Measurements from ENCODE around the gene CECR2.

CECR2 gene

GRCh38 chr22:17436981-17437412 lies 67.7 kb downstream of the CECR2 start:
- no peaks in the 10 kb centered on the region for H3K27me3 ChIP-seq (ENCODE audit: control insufficient read depth in 2 of 2, insufficient read depth in 2 of 2, low read length in 2 of 2)
- no peak overlapping the region for H3K4me3 ChIP-seq (ENCODE audit: low read length in 2 of 2)
- no peak overlapping the region for H3K9ac ChIP-seq (ENCODE audit: low read depth in 1 of 2, low read length in 2 of 2)
- H3K36me3 ChIP-seq (ENCODE audit: control insufficient read depth in 2 of 2, insufficient read depth in 2 of 2, low read length in 2 of 2), result no peaks in the 10 kb centered on the region
- no peaks in the 10 kb centered on the region for H3K9me3 ChIP-seq (ENCODE audit: control insufficient read depth in 2 of 2, low read length in 2 of 2)
- H3K27ac ChIP-seq (ENCODE audit: low read depth in 2 of 2, low read length in 2 of 2), result no peak overlapping the region
- no peaks in the 10 kb centered on the region for H3K4me1 ChIP-seq (ENCODE audit: control insufficient read depth in 2 of 2, insufficient read depth in 2 of 2, low read length in 2 of 2)

DNA sequence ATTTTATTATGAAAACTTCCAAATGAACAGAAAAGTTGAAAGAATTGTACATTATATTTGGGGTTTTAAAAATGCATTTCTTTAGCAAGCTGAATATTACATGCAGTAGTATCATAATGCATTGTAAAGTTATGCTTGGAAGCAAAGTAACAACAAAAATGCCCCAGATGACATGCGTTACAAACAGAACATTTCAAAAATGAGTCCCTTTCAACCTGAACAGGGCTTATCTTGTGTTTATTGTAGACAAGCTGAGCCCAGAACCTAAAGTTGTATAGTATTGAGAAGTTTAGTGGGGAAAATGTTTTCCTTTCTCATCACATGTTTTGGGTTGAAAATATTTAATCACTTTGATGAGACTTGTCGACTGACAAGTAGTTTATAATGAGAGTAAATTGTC lies 68.8 kb downstream of the CECR2 start:
- Histone ChIP-seq H3K36me3 (ENCODE audit: control insufficient read depth in 2 of 2, insufficient read depth in 2 of 2, low read length in 2 of 2) (no peaks in the 10 kb centered on the region), H3K9ac (ENCODE audit: low read depth in 1 of 2, low read length in 2 of 2) (no peak overlapping the region), H3K9me3 (ENCODE audit: control insufficient read depth in 2 of 2, low read length in 2 of 2) (no peaks in the 10 kb centered on the region), H3K27ac (ENCODE audit: low read depth in 2 of 2, low read length in 2 of 2) (no peak overlapping the region), H3K4me1 (ENCODE audit: control insufficient read depth in 2 of 2, insufficient read depth in 2 of 2, low read length in 2 of 2) (no peaks in the 10 kb centered on the region), H3K4me3 (ENCODE audit: low read length in 2 of 2) (no peak overlapping the region), H3K27me3 (ENCODE audit: control insufficient read depth in 2 of 2, insufficient read depth in 2 of 2, low read length in 2 of 2) (no peaks in the 10 kb centered on the region)

DNA sequence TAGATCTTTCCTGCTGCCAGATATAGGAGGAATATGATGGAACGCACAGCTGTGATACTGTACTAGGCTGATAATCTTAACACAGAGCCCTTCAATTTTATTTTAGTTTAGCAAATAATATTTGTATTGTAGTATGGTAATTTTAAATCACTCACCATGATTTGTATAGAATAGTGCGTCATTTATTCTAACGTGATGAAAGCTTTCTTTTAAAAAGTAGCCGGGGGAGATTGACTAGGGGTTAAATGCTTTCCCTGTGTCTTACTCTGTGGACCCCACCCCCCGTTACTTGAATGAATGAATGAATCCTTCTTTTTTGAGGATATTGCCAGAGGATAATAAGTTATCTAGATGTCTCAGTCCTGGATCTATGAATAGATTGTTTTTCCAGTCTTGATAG lies 72.1 kb downstream of the CECR2 start:
- no peaks in the 10 kb centered on the region for H3K27me3 ChIP-seq (ENCODE audit: control insufficient read depth in 2 of 2, insufficient read depth in 2 of 2, low read length in 2 of 2)
- H3K9me3 ChIP-seq (ENCODE audit: control insufficient read depth in 2 of 2, low read length in 2 of 2), result no peaks in the 10 kb centered on the region
- H3K36me3 ChIP-seq (ENCODE audit: control insufficient read depth in 2 of 2, insufficient read depth in 2 of 2, low read length in 2 of 2), result no peaks in the 10 kb centered on the region
- H3K4me1 ChIP-seq (ENCODE audit: control insufficient read depth in 2 of 2, insufficient read depth in 2 of 2, low read length in 2 of 2), result no peaks in the 10 kb centered on the region
- no peak overlapping the region for H3K4me3 ChIP-seq (ENCODE audit: low read length in 2 of 2)
- no peak overlapping the region for H3K27ac ChIP-seq (ENCODE audit: low read depth in 2 of 2, low read length in 2 of 2)
- H3K9ac ChIP-seq (ENCODE audit: low read depth in 1 of 2, low read length in 2 of 2), result no peak overlapping the region

DNA sequence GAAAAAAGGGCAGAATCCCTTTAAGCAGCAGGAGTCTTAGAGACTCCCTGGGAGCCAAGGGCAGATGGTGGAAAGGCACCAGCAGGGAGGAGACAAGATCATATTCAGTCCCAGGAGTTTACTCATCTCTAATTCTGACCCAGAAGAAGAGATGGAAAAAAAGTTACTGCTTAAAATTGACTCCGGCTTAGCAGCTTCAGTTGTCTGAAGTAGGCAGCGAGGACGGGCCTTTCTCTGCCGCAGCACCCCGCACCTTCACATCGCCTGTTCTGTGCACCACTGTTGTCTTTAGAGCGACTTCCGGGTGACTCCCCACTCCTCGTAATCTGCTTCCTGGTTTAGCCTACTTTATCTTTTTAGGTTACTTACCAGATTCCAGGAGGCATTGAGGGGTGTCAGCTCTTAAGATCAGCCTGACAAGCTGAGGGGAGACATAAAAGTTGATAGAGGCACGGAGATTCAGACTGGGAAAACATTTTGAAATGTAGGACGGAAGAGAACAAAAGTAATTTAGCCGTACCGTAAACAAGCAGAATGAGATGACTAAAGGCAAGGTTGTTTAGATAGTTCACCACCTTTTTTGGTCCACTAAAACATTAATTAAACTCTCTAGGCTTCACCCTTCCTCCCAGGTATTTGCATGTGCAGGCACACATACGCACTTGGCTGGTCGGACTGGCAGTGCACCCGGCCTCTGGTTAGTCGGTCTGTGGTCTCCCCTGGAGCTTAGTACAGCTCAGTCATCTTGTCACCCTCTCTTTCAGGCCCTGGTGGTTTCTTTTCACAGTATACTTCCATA lies 74.3 kb downstream of the CECR2 start:
- H3K4me3 ChIP-seq (ENCODE audit: low read length in 2 of 2), result no peak overlapping the region
- H3K36me3 ChIP-seq (ENCODE audit: control insufficient read depth in 2 of 2, insufficient read depth in 2 of 2, low read length in 2 of 2), result no peaks in the 10 kb centered on the region
- H3K9ac ChIP-seq (ENCODE audit: low read depth in 1 of 2, low read length in 2 of 2), result no peak overlapping the region
- H3K4me1 ChIP-seq (ENCODE audit: control insufficient read depth in 2 of 2, insufficient read depth in 2 of 2, low read length in 2 of 2), result no peaks in the 10 kb centered on the region
- H3K27me3 ChIP-seq (ENCODE audit: control insufficient read depth in 2 of 2, insufficient read depth in 2 of 2, low read length in 2 of 2), result no peaks in the 10 kb centered on the region
- H3K9me3 ChIP-seq (ENCODE audit: control insufficient read depth in 2 of 2, low read length in 2 of 2), result no peaks in the 10 kb centered on the region
- no peak overlapping the region for H3K27ac ChIP-seq (ENCODE audit: low read depth in 2 of 2, low read length in 2 of 2)

DNA sequence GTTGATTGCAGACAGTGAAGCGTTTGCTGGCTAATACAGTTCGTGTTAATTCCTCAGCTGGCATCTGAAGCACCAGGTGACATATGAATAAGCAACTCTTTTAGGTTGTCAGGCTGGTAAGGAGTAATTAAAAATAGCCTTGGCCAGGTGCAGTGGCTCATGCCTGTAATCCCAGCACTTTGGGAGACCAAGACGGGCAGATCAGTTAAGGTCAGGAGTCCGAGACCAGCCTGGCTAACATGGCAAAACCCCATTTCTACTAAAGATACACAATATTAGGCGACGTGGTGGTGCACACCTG lies 74.9 kb downstream of the CECR2 start:
- no peak overlapping the region for H3K4me3 ChIP-seq (ENCODE audit: low read length in 2 of 2)

GRCh38 chr22:17446698-17447097 lies 77.4 kb downstream of the CECR2 start:
- Histone ChIP-seq H3K36me3 (ENCODE audit: control insufficient read depth in 2 of 2, insufficient read depth in 2 of 2, low read length in 2 of 2) (no peaks in the 10 kb centered on the region), H3K9ac (ENCODE audit: low read depth in 1 of 2, low read length in 2 of 2) (no peak overlapping the region), H3K9me3 (ENCODE audit: control insufficient read depth in 2 of 2, low read length in 2 of 2) (no peaks in the 10 kb centered on the region), H3K27me3 (ENCODE audit: control insufficient read depth in 2 of 2, insufficient read depth in 2 of 2, low read length in 2 of 2) (no peaks in the 10 kb centered on the region), H3K27ac (ENCODE audit: low read depth in 2 of 2, low read length in 2 of 2) (no peak overlapping the region), H3K4me3 (ENCODE audit: low read length in 2 of 2) (no peak overlapping the region), H3K4me1 (ENCODE audit: control insufficient read depth in 2 of 2, insufficient read depth in 2 of 2, low read length in 2 of 2) (no peaks in the 10 kb centered on the region)

More for the DNA sequence above, 74.9 kb downstream of the CECR2 start:
- H3K36me3 ChIP-seq (ENCODE audit: control insufficient read depth in 2 of 2, insufficient read depth in 2 of 2, low read length in 2 of 2), result no peaks in the 10 kb centered on the region
- H3K27ac ChIP-seq (ENCODE audit: low read depth in 2 of 2, low read length in 2 of 2), result no peak overlapping the region
- H3K9ac ChIP-seq (ENCODE audit: low read depth in 1 of 2, low read length in 2 of 2), result no peak overlapping the region
- H3K27me3 ChIP-seq (ENCODE audit: control insufficient read depth in 2 of 2, insufficient read depth in 2 of 2, low read length in 2 of 2), result no peaks in the 10 kb centered on the region
- no peaks in the 10 kb centered on the region for H3K4me1 ChIP-seq (ENCODE audit: control insufficient read depth in 2 of 2, insufficient read depth in 2 of 2, low read length in 2 of 2)
- H3K9me3 ChIP-seq (ENCODE audit: control insufficient read depth in 2 of 2, low read length in 2 of 2), result no peaks in the 10 kb centered on the region

GRCh38 chr22:17451316-17451715 lies 82.1 kb downstream of the CECR2 start:
- no peaks in the 10 kb centered on the region for H3K27me3 ChIP-seq (ENCODE audit: control insufficient read depth in 2 of 2, insufficient read depth in 2 of 2, low read length in 2 of 2)
- H3K36me3 ChIP-seq (ENCODE audit: control insufficient read depth in 2 of 2, insufficient read depth in 2 of 2, low read length in 2 of 2), result no peaks in the 10 kb centered on the region
- H3K9ac ChIP-seq (ENCODE audit: low read depth in 1 of 2, low read length in 2 of 2), result no peak overlapping the region
- H3K4me1 ChIP-seq (ENCODE audit: control insufficient read depth in 2 of 2, insufficient read depth in 2 of 2, low read length in 2 of 2), result no peaks in the 10 kb centered on the region
- no peak overlapping the region for H3K4me3 ChIP-seq (ENCODE audit: low read length in 2 of 2)
- no peak overlapping the region for H3K27ac ChIP-seq (ENCODE audit: low read depth in 2 of 2, low read length in 2 of 2)
- H3K9me3 ChIP-seq (ENCODE audit: control insufficient read depth in 2 of 2, low read length in 2 of 2), result no peaks in the 10 kb centered on the region

GRCh38 chr22:17460895-17461294 lies 91.6 kb downstream of the CECR2 start:
- Histone ChIP-seq H3K36me3 (ENCODE audit: control insufficient read depth in 2 of 2, insufficient read depth in 2 of 2, low read length in 2 of 2) (no peaks in the 10 kb centered on the region), H3K4me1 (ENCODE audit: control insufficient read depth in 2 of 2, insufficient read depth in 2 of 2, low read length in 2 of 2) (no peaks in the 10 kb centered on the region), H3K9me3 (ENCODE audit: control insufficient read depth in 2 of 2, low read length in 2 of 2) (no peaks in the 10 kb centered on the region), H3K27me3 (ENCODE audit: control insufficient read depth in 2 of 2, insufficient read depth in 2 of 2, low read length in 2 of 2) (no peaks in the 10 kb centered on the region), H3K27ac (ENCODE audit: low read depth in 2 of 2, low read length in 2 of 2) (no peak overlapping the region), H3K4me3 (ENCODE audit: low read length in 2 of 2) (no peak overlapping the region), H3K9ac (ENCODE audit: low read depth in 1 of 2, low read length in 2 of 2) (no peak overlapping the region)

GRCh38 chr22:17470880-17471500 lies 101.7 kb downstream of the CECR2 start:
- no peak overlapping the region for H3K4me3 ChIP-seq (ENCODE audit: low read length in 2 of 2)
- no peaks in the 10 kb centered on the region for H3K9me3 ChIP-seq (ENCODE audit: control insufficient read depth in 2 of 2, low read length in 2 of 2)
- no peaks in the 10 kb centered on the region for H3K4me1 ChIP-seq (ENCODE audit: control insufficient read depth in 2 of 2, insufficient read depth in 2 of 2, low read length in 2 of 2)
- no peak overlapping the region for H3K27ac ChIP-seq (ENCODE audit: low read depth in 2 of 2, low read length in 2 of 2)
- no peaks in the 10 kb centered on the region for H3K36me3 ChIP-seq (ENCODE audit: control insufficient read depth in 2 of 2, insufficient read depth in 2 of 2, low read length in 2 of 2)
- H3K27me3 ChIP-seq (ENCODE audit: control insufficient read depth in 2 of 2, insufficient read depth in 2 of 2, low read length in 2 of 2), result peaks cover 2 to 5% of the 10 kb centered on the region in 2 donors
- no peak overlapping the region for H3K9ac ChIP-seq (ENCODE audit: low read depth in 1 of 2, low read length in 2 of 2)

DNA sequence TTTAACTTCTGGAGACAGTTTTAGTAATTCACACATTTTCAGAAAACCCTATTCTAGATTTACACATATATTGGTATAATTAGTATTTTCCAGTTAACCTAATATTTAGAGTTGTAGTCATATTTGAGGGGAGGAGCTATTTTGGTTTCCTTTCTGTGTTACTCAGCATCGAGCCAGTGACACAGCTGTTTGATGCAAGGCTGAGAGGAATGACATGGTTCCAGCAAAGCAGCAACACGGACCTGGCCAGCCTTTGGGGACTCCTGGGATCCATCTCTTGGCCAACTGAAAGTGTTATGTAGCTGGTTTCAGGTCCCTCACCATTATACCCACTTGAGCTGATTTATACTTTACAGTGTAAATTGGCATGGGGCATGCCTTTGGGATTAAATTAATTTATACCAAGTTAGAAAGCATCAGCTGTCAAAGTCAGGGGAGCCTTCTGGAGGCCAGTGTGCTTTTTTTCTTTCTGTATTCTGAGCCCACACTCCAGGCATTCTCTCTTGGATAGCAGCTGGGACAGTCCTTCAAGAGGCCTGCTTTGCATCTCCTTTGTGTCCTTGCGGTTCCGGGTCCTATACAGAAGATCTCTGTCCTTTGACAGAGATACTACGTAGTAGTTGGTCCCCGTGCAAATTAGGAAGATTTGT lies 102.8 kb downstream of the CECR2 start:
- no peaks in the 10 kb centered on the region for H3K36me3 ChIP-seq (ENCODE audit: control insufficient read depth in 2 of 2, insufficient read depth in 2 of 2, low read length in 2 of 2)
- no peaks in the 10 kb centered on the region for H3K9me3 ChIP-seq (ENCODE audit: control insufficient read depth in 2 of 2, low read length in 2 of 2)
- H3K4me1 ChIP-seq (ENCODE audit: control insufficient read depth in 2 of 2, insufficient read depth in 2 of 2, low read length in 2 of 2), result no peaks in the 10 kb centered on the region
- no peak overlapping the region for H3K27ac ChIP-seq (ENCODE audit: low read depth in 2 of 2, low read length in 2 of 2)
- H3K4me3 ChIP-seq (ENCODE audit: low read length in 2 of 2), result no peak overlapping the region
- H3K27me3 ChIP-seq (ENCODE audit: control insufficient read depth in 2 of 2, insufficient read depth in 2 of 2, low read length in 2 of 2), result peaks cover 5 to 7% of the 10 kb centered on the region in 2 donors
- no peak overlapping the region for H3K9ac ChIP-seq (ENCODE audit: low read depth in 1 of 2, low read length in 2 of 2)
